ENCODE results near the gene TTC13.

The TTC13 gene

GRCh38 chr1:230906226-230906625 lies 72.4 kb downstream of the TTC13 start:
- no peak for DNase-seq (ENCODE audit: low read depth in 2 of 2)

DNA sequence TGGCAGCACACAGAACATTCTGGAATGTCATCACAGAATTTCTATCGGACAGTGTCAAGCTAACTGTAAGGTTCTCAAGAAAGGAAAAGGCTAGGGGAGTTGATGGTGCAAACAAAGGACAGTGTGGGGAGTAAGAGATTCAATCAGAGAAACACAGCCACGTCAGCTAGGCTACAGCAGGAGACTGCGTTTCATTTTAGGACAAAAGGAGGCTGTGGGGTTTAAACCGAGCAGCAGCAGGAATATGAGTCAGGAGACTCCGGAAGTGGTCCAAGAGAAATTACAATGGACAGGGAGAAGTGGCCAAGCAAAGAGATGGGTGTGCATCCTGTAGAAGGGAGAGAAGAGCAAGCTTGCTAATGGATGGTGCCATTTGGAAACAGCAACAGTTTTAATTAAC lies 72.9 kb downstream of the TTC13 start:
- DNase-seq (ENCODE audit: low read depth in 2 of 2), result no peak

DNA sequence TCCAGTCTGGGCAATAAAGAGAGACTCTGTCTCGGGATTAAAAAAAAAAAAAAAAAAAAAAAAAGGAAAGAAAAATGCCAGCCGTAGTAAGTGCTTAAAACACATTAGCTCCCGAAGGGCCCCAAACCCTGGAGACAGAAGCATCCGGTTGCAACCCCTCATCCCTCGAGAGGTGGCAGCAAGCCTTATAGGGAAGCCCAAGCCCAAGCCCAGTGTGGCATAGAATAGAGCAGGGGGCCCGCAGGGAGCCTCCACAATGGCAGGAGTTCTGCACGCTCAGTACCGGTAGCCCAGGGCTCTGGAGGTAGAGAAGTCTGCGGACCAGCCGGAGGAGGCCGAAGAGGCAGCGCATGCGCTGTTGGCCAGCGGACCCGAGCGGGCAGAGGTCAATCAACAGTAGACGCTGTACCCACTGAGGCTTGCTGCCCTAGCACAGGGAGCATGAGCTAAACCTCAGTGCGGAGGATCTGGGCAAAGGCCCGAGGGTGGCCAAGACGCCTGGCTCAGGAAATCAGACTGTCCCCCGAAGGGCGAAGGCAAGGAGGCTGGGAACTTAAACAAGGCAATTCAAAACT lies 76.2 kb downstream of the TTC13 start:
- DNase-seq (ENCODE audit: low read depth in 2 of 2), result no peak

DNA sequence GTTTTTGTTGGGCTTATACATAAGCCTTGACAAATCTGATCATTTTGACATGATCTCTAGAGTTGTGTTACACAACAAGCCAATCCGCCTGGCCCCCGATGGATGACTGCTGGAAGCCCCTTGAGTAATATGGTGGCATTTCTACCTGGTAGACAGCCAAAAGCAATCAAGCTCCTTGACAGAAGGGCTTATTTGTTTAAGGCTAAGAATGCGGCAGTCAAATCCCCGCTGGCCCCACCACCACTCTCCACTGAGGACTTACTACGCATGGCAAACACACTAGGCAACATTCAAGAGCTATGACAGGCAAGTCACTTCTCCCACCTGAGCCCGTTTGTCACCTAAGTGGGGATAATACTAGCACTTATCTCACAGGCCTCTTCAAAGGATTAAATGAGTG lies 77.0 kb downstream of the TTC13 start:
- DNase-seq (ENCODE audit: low read depth in 2 of 2), result no peak

DNA sequence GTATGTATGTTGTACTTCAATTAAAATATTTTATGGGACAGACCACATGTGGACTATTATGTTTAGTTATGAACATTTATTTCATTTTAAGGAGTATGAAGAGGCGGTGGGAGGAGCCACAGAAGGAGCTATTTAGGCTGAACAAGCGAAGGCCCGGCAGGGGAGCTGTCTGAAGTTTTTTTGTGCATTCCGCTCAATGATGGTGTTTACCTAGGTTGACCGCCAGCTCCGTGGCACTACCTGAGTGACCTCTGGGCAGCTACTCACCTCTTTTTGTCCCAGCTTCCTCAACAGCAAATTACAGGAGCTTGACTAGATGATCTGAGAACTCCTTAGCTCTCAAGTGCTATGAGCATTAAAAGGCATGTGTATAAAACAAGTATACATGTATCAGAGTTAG lies 77.7 kb downstream of the TTC13 start:
- no peak for DNase-seq (ENCODE audit: low read depth in 2 of 2)

- DNase-seq (ENCODE audit: low read depth in 2 of 2), result peak in 1 of 2 experiments; percentile 28
These were observed 78.8 kb downstream of the TTC13 start for GRCh38 chr1:230899841-230900251.

GRCh38 chr1:230898748-230899147 lies 79.9 kb downstream of the TTC13 start:
- DNase-seq (ENCODE audit: low read depth in 2 of 2), result no peak

DNA sequence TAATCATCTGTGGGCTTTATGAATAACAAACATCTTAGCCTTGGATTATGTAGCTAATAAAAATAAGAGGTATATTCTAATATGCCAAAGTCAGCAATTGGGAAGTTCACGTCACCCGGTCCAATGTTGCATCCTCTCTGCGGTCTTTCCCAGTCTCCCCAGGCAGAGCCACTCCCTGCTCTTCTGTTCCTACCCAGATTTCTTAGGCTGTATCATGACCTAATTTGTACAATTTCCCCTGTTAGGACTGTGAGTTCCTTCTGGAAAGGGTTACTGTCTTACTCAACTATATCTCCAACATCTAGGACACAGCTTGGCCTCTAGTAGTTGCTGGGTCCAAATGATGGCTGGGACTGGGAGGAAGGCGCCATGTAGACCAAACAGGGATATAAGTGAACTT lies 80.5 kb downstream of the TTC13 start:
- no peak for DNase-seq (ENCODE audit: low read depth in 2 of 2)

DNA sequence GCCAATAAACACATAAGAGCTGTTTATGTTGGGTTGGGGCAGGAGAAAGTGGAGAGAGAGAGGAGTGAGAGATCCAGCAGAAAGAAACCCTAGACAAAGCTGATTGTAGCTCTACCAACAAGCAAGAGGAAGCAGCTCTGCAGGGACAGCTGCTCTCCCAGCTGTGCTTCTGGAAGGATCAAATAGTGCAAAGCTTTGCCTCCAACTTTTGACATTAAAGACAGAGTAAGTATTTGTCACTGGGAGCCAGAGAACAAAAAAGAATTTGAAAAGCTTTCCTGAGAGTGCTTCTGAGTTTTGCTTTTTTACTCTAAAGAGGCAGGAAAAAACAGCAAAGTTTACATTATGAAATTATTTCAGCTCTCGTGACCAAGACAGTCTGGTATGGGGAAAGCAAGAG lies 81.9 kb downstream of the TTC13 start:
- DNase-seq (ENCODE audit: low read depth in 2 of 2), result no peak

DNA sequence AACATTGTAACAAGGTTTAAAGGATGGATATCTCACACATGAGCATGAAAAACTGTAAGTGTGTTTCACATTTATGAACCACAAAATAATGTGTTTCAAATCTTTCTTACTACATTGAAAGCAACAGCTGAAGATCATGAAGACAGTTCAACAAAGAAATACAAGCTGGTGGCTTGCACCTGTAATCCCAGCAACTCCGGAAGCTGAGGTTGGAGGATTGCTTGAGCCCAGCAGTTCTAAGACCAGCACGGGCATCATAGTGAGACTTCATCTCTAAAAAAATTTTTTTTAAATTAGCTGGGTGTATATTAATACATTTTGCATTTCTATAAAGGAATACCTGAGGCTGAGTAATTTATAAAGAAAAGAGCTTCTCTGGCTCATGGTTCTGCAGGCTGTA lies 83.2 kb downstream of the TTC13 start:
- no peak for DNase-seq (ENCODE audit: low read depth in 2 of 2)

- DNase-seq (ENCODE audit: low read depth in 2 of 2), result no peak
These were observed 84.0 kb downstream of the TTC13 start for GRCh38 chr1:230894664-230895063.

GRCh38 chr1:230894032-230894431 lies 84.6 kb downstream of the TTC13 start:
- DNase-seq (ENCODE audit: low read depth in 2 of 2), result no peak

DNA sequence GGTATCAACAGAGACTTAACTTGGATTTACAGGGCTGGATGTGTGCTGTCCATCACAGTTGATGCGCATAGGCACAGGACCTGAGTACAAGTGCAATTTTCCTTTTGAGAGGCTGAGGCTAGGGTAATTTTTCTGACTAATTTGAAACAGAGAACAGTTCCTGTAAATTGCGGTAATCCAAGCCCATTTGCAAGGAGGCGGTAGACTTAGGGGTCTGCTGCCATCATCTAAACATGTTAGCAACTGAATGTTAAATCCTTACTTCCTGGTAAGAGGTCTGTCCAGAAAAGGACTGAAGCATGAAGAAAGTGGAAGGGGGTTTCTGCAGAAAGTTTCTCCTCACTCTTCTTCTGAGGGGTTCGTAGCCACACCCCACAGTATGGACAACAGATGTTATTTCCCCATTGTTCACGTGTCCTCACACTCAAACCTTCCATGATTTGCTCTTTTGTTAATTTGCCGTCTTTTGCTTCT lies 86.6 kb downstream of the TTC13 start:
- DNase-seq (ENCODE audit: low read depth in 2 of 2), result no peak

- DNase-seq (ENCODE audit: low read depth in 2 of 2), result no peak
These were observed 87.2 kb downstream of the TTC13 start for GRCh38 chr1:230891413-230891812.

- DNase-seq (ENCODE audit: low read depth in 2 of 2), result no peak
These were observed 94.0 kb downstream of the TTC13 start for GRCh38 chr1:230884646-230885045.

DNA sequence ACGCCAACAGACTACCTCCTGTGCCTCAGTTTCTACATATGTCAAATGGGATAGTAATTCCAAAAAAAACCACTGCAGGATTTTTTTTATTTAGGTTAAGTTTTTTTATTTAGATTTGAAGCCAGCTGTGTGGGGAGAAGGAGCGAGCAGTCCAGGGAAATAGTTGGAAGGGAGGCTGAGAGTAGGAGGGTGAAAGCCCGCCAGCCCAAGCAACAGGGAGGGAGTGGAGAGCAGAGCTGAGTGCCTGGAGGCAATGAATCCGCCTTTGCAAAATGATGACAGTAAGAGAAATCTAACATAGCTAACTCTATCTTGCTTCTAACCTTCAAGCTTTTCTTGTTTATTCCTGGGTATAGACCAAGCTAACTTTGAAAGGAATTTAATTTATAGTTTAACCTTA lies 94.7 kb downstream of the TTC13 start:
- no peak for DNase-seq (ENCODE audit: low read depth in 2 of 2)

DNA sequence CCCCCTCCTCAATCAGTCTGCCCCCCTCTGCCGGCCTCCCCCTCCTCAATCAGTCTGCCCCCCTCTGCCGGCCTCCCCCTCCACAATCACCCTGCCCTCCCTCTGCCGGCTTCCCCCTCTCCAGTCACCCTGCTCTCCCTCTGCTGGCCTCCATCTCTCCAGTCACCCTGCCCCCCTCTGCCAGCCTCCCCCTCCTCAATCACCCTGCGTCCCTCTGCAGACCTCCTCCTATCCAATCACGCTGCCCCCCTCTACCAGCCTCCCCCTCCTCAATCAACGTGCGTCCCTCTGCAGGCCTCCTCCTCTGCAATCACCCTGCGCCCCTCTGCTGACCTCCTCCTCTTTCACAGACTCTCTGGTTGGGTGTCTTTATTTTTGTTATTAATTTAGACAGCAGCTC lies 98.9 kb downstream of the TTC13 start:
- DNase-seq (ENCODE audit: low read depth in 2 of 2), result no peak

- DNase-seq (ENCODE audit: low read depth in 2 of 2), result peak; percentile 100
These were observed 100.1 kb downstream of the TTC13 start for GRCh38 chr1:230878591-230878990.

GRCh38 chr1:230877924-230878590 lies 100.6 kb downstream of the TTC13 start:
- no peak for DNase-seq (ENCODE audit: low read depth in 2 of 2)

- peak; percentile 79 to 80 for DNase-seq (ENCODE audit: low read depth in 2 of 2)
These were observed 101.3 kb downstream of the TTC13 start for GRCh38 chr1:230877146-230877923.

DNA sequence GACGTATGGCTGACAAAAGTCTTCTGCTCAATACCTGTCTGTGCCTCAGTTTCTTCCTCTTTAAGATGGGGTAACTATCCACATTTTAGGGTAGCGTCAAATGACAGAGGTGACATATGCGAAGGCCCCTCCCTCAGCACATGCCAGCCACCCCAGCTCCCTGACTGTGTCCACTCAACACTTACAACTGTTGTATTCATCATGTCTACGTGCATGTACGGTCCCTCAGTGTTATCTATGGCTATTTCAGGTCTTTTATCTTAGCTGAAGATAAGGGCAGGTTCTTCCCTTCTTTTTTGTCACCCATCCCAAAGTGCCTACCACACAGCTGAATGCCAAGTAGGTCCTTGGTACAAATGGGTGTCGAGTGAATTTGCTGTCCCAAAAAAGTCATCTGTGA lies 102.0 kb downstream of the TTC13 start:
- no peak for DNase-seq (ENCODE audit: low read depth in 2 of 2)

DNA sequence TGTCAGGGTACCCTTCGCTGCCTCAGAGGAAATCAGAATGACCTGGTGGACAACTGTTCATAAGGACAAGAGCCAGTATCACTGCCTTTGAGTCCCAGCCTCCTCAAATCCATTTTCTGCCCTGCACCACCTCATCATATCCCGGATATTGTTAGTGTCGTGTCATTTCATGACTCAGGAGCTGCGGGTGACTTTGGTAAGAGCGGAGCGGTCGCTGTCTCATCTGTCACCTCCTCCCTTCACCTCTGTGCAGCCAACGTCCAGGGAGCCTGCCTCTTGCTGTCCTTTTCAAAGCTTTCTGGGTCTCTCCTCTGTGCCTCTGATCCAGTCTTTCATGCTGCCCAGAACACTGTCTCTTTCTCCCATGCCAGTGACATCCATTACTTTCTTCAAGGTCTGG lies 103.3 kb downstream of the TTC13 start:
- DNase-seq (ENCODE audit: low read depth in 2 of 2), result no peak

GRCh38 chr1:230870916-230871315 lies 107.7 kb downstream of the TTC13 start:
- DNase-seq (ENCODE audit: low read depth in 2 of 2), result no peak
